ENCODE results near the gene LRIT2.

GRCh38 chr10:84233940-84234339 is 8.6 kb upstream of the LRIT2 start:
- TF ChIP-seq CTCF (IDR thresholded peaks at IDR 0.05; ENCODE audit: poor library complexity) (no peak), EZH2phosphoT487 (IDR thresholded peaks at IDR 0.05; ENCODE audit: low read depth, severe bottlenecking, unreplicated experiment) (no peak), EZH2 (IDR thresholded peaks at IDR 0.05; ENCODE audit: borderline replicate concordance) (no peak)
